Activated CD8-positive, alpha-beta memory T cell treated with anti-CD3 and anti-CD28 coated beads, Interleukin-2, amount 50 U/mL, for 48 hours (primary cell): Measurements from ENCODE around the gene ECE2.

Experiments used
- DNase-seq: peaks from one replicate; pipeline ENCODE4 v3.0.0-alpha.2; 2020

The ECE2 gene

GRCh38 chr3:184277366-184277765 is 1.5 kb downstream of the ECE2 start:
- no peak for DNase-seq

- no peak for DNase-seq
Measured at GRCh38 chr3:184282941-184283340, 7.1 kb downstream of the ECE2 start.

GRCh38 chr3:184283681-184284080 is 7.9 kb downstream of the ECE2 start:
- DNase-seq = no peak

- DNase-seq = no peak
Measured at GRCh38 chr3:184284696-184285095, 8.9 kb downstream of the ECE2 start.

GRCh38 chr3:184289426-184289938 is 13.7 kb downstream of the ECE2 start:
- DNase-seq = peak; percentile 83

GRCh38 chr3:184290331-184290730 is 14.5 kb downstream of the ECE2 start:
- no peak for DNase-seq

- no peak for DNase-seq
Measured at GRCh38 chr3:184291044-184291737, 15.4 kb downstream of the ECE2 start.

- DNase-seq = no peak
Measured at GRCh38 chr3:184291738-184292445, 16.1 kb downstream of the ECE2 start.

- DNase-seq = no peak
Measured at GRCh38 chr3:184295771-184296170, 19.9 kb downstream of the ECE2 start.

- DNase-seq = no peak
Measured at GRCh38 chr3:184296616-184297015, 20.8 kb downstream of the ECE2 start.

GRCh38 chr3:184298759-184299487 is 23.1 kb downstream of the ECE2 start, which contains the start of gene PSMD2:
Gene PSMD2 (plus strand): TSS chr3:184299241. CDS start chr3:184299267, 26 bp downstream.
- DNase-seq = peak; percentile 98

- no peak for DNase-seq
Measured at GRCh38 chr3:184299488-184300377, 23.9 kb downstream of the ECE2 start.

GRCh38 chr3:184300378-184300720 is 24.5 kb downstream of the ECE2 start:
- no peak for DNase-seq

- no peak for DNase-seq
Measured at GRCh38 chr3:184305577-184305976, 29.8 kb downstream of the ECE2 start.

GRCh38 chr3:184306341-184306972 is 30.6 kb downstream of the ECE2 start:
- no peak for DNase-seq

- no peak for DNase-seq
Measured at GRCh38 chr3:184307915-184308314, 32.1 kb downstream of the ECE2 start.

GRCh38 chr3:184308744-184309143 is 32.9 kb downstream of the ECE2 start:
- DNase-seq = no peak

GRCh38 chr3:184311633-184312032 is 35.8 kb downstream of the ECE2 start:
- no peak for DNase-seq

- peak; percentile 95 for DNase-seq
Measured at GRCh38 chr3:184314363-184314699, 38.5 kb downstream of the ECE2 start, which contains the start of gene EIF4G1. Gene EIF4G1 (plus strand): TSS chr3:184314606. CDS start chr3:184315797, 1,191 bp downstream.

- DNase-seq = peak; percentile 78
Measured at GRCh38 chr3:184314700-184315542, 39.1 kb downstream of the ECE2 start.

- DNase-seq = no peak
Measured at GRCh38 chr3:184315543-184315867, 39.7 kb downstream of the ECE2 start.
